Panc1 (cell line): Measurements from ENCODE around the gene F2RL1. TPM values are rescaled to one million over a fixed set of nuclear protein-coding genes. Genes with fewer than 3 reads are reported as not detected.

ENCODE experiments used
- ATAC-seq: fragments of 200-7000 bp; cut with Tn5 transposase; 2 replicates; pipeline ENCODE4 v1.9.1; 2020; ENCODE audit warnings: mild to moderate bottlenecking, moderate library complexity
- BruUV-seq: library from RNA; stranded (reverse); fragments of 400-500 nt; replicated peaks from 2 replicates; lab custom pipeline; 2021; lab: Mats Ljungman, UMichigan
- CTCF ChIA-PET: fragments of 300-600 bp; sonication (Branson Sonifier 250); formaldehyde crosslinking; loops from one replicate; lab custom pipeline; 2022; ENCODE audit warnings: antibody characterized with exemption; lab: Charles Lee
- POLR2A ChIA-PET: fragments of 300-600 bp; sonication (Branson Sonifier 250); formaldehyde crosslinking; loops from one replicate; lab custom pipeline; 2022; ENCODE audit warnings: antibody characterized with exemption; lab: Charles Lee
- DNase-seq: peaks from one replicate; pipeline ENCODE4 v3.0.0-alpha.2; 2010; ENCODE audit warnings: low read depth, low spot score
- H3K27ac ChIP-seq: 2 replicates; pipeline ENCODE4 v1.5.1; 2011; ENCODE audit warnings: mild to moderate bottlenecking, low read length, inconsistent platforms
- H3K27me3 ChIP-seq: fragments of 200-500 bp; sonication (Bioruptor generic); 2 replicates; pipeline ENCODE4 v1.6.0; 2014; ENCODE audit warnings: low read length, inconsistent platforms; ENCODE audit not compliant: control insufficient read depth, insufficient read depth
- H3K36me3 ChIP-seq: fragments of 200-500 bp; sonication (Bioruptor generic); 2 replicates; pipeline ENCODE4 v1.5.1; 2014; ENCODE audit warnings: inconsistent platforms, mild to moderate bottlenecking, low read length, moderate library complexity; ENCODE audit not compliant: control insufficient read depth, insufficient read depth
- H3K4me1 ChIP-seq: 2 replicates; pipeline ENCODE4 v1.5.1; 2011; ENCODE audit warnings: inconsistent platforms, mild to moderate bottlenecking, low read length, moderate library complexity; ENCODE audit not compliant: control insufficient read depth, insufficient read depth
- H3K4me3 ChIP-seq, 2 experiments: 2 replicates each; pipeline ENCODE4 v1.5.1; 2011 to 2012; ENCODE audit warnings: low read depth in 2 of 2, low read length in 2 of 2, mild to moderate bottlenecking in 2 of 2, inconsistent platforms in 1 of 2, moderate library complexity in 1 of 2
- H3K9me3 ChIP-seq: fragments of 200-500 bp; sonication (Bioruptor generic); 2 replicates; pipeline ENCODE4 v1.5.1; 2014; ENCODE audit warnings: low read depth, mild to moderate bottlenecking, inconsistent platforms, low read length, moderate library complexity; ENCODE audit not compliant: control insufficient read depth, insufficient read depth
- POLR2AphosphoS5 ChIP-seq: IDR thresholded peaks from 2 replicates; pipeline ENCODE4 v1.6.1; 2012; ENCODE audit warnings: mild to moderate bottlenecking, low read depth, low read length, moderate library complexity
- SIN3A ChIP-seq: IDR thresholded peaks from 2 replicates; pipeline ENCODE4 v1.6.1; 2012; ENCODE audit warnings: low read depth, mild to moderate bottlenecking, low read length, moderate library complexity, borderline replicate concordance; ENCODE audit not compliant: insufficient read depth
- TCF7L2 ChIP-seq: IDR thresholded peaks from 2 replicates; pipeline ENCODE4 v1.6.1; 2011; ENCODE audit warnings: mild to moderate bottlenecking, low read depth, low read length, inconsistent platforms
- in situ Hi-C: cut with HindIII; loops from 2 replicates; pipeline ENCODE4 v1.10.0; 2016; ENCODE audit warnings: low sequenced_read_pairs, low pct_unique_long_range_greater_than_20kb
- intact Hi-C: fragments of 100-400 bp; cut with micrococcal nuclease; formaldehyde crosslinking; loops from one replicate; pipeline ENCODE4 v1.10.0; 2022; ENCODE audit not compliant: unreplicated experiment
- total RNA-seq: library from RNA; stranded (reverse); gene quantifications from one replicate; pipeline ENCODE4 v1.2.1, GENCODE V29; 2021; ENCODE audit not compliant: unreplicated experiment
- TF ChIP-seq, protein P1 (sequence below): fragments of 450-650 bp; IDR thresholded peaks from 2 replicates; pipeline ENCODE4 v1.5.1; 2017; ENCODE audit warnings: mild to moderate bottlenecking
- TF ChIP-seq, protein P2 (sequence below), 2 experiments: IDR thresholded peaks; 2 replicates each; pipeline ENCODE4 v1.6.1; 2011 to 2012; ENCODE audit warnings: low read depth in 2 of 2, control low read depth in 1 of 2, low read length in 1 of 2, mild to moderate bottlenecking in 1 of 2, moderate library complexity in 1 of 2; ENCODE audit not compliant: insufficient read depth in 1 of 2

The F2RL1 gene
- total RNA-seq, 1 experiment from 2014 or later, result 65.9 TPM

DNA sequence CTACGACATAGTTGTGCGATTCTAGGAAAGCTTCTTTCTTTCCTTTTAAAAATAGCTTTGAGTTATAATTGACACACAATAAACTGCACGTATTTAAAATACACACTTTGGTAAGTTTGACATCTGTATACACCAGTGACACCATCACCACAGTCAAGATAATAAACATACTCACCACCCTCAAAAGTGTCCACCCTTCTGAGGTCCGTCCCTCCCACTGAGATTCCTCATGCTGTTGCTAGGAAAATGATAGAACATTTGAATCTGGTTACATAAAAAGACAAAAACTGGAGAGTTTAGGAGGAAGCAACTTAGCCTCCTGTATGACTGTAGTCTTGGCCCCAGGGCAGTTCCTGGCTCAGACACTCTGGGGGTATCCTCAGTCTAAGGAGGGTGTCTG is 48.2 kb downstream of the F2RL1 start:
- intact Hi-C loops, result no loop called here
- H3K27ac ChIP-seq, result no peak overlapping the region
- ChIA-PET CTCF (interaction anchor here (0.5 to 1.4 kb wide), 2 partner anchors 149 to 461 kb away, joined by 3 to 6 read pairs; no protein-coding TSS in a partner anchor), POLR2A (no interaction called here)
- TF ChIP-seq SIN3A (no peak), POLR2AphosphoS5 (no peak), TCF7L2 (no peak)
- TF ChIP-seq, protein P1, sequence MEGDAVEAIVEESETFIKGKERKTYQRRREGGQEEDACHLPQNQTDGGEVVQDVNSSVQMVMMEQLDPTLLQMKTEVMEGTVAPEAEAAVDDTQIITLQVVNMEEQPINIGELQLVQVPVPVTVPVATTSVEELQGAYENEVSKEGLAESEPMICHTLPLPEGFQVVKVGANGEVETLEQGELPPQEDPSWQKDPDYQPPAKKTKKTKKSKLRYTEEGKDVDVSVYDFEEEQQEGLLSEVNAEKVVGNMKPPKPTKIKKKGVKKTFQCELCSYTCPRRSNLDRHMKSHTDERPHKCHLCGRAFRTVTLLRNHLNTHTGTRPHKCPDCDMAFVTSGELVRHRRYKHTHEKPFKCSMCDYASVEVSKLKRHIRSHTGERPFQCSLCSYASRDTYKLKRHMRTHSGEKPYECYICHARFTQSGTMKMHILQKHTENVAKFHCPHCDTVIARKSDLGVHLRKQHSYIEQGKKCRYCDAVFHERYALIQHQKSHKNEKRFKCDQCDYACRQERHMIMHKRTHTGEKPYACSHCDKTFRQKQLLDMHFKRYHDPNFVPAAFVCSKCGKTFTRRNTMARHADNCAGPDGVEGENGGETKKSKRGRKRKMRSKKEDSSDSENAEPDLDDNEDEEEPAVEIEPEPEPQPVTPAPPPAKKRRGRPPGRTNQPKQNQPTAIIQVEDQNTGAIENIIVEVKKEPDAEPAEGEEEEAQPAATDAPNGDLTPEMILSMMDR, result no peak
- TF ChIP-seq, protein P2, sequence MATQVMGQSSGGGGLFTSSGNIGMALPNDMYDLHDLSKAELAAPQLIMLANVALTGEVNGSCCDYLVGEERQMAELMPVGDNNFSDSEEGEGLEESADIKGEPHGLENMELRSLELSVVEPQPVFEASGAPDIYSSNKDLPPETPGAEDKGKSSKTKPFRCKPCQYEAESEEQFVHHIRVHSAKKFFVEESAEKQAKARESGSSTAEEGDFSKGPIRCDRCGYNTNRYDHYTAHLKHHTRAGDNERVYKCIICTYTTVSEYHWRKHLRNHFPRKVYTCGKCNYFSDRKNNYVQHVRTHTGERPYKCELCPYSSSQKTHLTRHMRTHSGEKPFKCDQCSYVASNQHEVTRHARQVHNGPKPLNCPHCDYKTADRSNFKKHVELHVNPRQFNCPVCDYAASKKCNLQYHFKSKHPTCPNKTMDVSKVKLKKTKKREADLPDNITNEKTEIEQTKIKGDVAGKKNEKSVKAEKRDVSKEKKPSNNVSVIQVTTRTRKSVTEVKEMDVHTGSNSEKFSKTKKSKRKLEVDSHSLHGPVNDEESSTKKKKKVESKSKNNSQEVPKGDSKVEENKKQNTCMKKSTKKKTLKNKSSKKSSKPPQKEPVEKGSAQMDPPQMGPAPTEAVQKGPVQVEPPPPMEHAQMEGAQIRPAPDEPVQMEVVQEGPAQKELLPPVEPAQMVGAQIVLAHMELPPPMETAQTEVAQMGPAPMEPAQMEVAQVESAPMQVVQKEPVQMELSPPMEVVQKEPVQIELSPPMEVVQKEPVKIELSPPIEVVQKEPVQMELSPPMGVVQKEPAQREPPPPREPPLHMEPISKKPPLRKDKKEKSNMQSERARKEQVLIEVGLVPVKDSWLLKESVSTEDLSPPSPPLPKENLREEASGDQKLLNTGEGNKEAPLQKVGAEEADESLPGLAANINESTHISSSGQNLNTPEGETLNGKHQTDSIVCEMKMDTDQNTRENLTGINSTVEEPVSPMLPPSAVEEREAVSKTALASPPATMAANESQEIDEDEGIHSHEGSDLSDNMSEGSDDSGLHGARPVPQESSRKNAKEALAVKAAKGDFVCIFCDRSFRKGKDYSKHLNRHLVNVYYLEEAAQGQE (IDR thresholded peaks at IDR 0.05; ENCODE audit: insufficient read depth in 1 of 2, low read depth in 2 of 2, low read length in 1 of 2), result no peak
- no peaks in the 10 kb centered on the region for H3K27me3 ChIP-seq
- H3K36me3 ChIP-seq, result no peaks in the 10 kb centered on the region
- ATAC-seq, result no peak
- H3K4me3 ChIP-seq, result no peak overlapping the region
- H3K9me3 ChIP-seq, result no peaks in the 10 kb centered on the region
- DNase-seq, result no peak
- no TSS peak for BruUV-seq
- peaks cover 3% of the 10 kb centered on the region; the same call in 1 of the 2 replicates for H3K4me1 ChIP-seq
- in situ Hi-C loops, result no loop called here

DNA sequence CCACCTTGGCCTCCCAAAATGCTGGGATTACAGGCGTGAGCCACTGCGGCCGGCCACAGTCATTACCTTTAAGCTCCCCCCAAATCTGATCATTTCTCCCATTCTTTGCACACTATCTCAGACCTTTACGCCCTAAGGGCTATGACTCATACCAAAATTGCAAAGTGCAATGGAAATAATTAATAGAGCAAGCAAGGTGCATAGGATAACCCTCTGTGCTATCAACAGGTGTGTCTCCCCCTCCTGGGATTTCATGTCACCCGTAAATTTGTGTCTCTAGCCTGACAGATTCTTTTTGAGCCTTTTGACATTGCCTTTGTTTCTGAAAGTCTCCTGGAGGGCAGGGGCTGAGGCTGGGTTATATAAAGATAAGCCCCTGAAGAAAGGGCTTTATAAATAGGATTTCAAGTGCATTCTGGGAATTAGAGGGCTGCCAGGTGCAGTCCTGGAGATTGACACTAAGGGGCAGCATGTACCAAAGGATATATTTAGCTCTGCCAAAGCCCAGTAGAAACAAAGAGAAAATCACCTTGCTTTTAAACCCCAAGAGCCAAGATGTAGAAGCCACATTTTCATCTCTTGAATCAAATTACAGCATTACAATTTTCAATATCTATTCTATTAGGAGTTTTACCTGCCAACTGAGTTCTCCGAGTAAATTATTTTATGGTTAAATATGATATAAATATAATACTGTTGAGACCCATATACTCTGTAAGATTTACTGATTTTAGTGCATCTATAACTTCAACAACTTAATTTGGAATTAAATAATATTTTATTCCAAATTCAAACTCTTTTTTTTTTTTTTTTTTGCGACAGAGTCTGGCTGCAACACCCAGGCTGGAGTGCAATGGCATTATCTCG is 49.2 kb downstream of the F2RL1 start:
- Histone ChIP-seq H3K9me3 (no peaks in the 10 kb centered on the region), H3K27me3 (no peaks in the 10 kb centered on the region), H3K36me3 (no peaks in the 10 kb centered on the region), H3K27ac (no peak overlapping the region), H3K4me3 (no peak overlapping the region), H3K4me1 (peaks cover 3% of the 10 kb centered on the region; the same call in 1 of the 2 replicates)
- no TSS peak for BruUV-seq
- POLR2A ChIA-PET, result interaction anchor here (0.6 kb wide), 1 partner anchor 392 kb away, joined by 3 read pairs; no protein-coding TSS in a partner anchor
- in situ Hi-C loops (no loop called here), intact Hi-C loops (loop anchor here (2.0 kb wide), 2 partner anchors 149 to 211 kb away; no protein-coding TSS in a partner anchor)
- CTCF ChIA-PET, result interaction anchor here (0.6 to 1.4 kb wide), 3 partner anchors 10 to 484 kb away, joined by 3 to 10 read pairs (median 6); no protein-coding TSS in a partner anchor
- DNase-seq (peak; percentile 75), ATAC-seq (peak; percentile 83)
- TF ChIP-seq SIN3A, result no peak
- TF ChIP-seq, protein P1, result peak; percentile 88
